Measurements from ENCODE around the gene TTC28.
"Not testable (repeated sequence)": the region's sequence is repeated elsewhere in the genome, so short reads cannot be mapped to it uniquely, and the experiment has no call there.

Gene TTC28

DNA sequence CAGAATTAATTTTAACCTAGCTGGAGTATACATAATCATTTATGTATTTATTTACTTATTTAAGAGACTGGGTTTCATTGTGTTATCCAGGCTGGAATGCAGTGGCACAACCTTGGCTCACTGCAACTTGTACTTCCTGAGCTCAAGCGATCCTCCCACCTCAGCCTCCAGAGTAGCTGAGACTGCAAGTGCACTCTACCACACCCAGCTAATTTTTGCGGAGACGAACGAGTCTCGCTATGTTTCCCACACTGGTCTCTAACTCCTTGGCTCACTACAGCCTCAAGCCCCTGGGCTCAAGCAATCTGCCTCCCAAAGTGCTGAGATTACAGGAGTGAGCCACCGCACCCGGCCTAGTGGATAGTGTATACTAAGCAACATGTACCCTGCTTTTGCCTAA is 1.5 kb downstream of the TTC28 start:
- not testable (repeated sequence) for DNase-seq (ENCODE audit: low read depth in 2 of 2)

DNA sequence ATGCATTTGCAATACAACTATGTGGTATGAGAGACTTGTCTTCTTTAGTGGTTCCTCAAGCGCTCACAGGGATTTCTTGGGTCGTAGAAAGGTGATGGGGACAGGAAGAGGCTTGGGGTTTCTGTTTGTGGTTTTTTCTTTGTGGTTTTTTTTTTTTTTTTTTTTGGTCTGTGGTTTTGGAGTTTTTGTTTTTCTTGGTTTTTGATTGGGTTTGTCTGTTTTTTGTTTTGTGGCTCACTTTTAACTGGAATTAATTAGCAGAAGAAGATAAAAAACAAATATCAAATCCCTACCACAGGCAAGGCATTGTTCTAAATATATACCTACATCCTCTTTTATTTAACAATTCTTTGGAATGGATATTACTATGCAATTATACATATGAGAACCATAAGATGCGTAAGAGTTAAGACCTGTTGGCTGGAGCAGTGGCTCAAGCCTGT is 5.5 kb downstream of the TTC28 start:
- DNase-seq (ENCODE audit: low read depth in 2 of 2): peak in 1 of 2 donors; percentile 19

DNA sequence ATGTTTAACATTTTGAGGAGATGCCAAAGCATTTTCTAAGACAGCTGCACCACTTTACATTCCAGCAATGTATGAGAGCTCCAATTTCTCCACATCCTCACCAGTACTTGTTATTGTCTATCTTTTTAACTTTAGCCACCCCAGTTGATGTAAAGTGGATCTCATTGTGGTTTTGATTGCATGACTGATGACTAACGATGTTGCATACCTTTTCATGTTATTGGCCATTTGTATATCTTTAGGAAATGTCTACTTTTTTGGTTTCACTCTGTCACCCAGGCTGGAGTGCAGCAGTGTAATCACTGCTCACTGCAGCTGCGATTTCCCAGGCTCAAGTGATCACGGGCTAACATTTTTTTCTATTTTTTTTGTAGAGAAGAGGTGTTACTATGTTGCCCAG is 8.9 kb downstream of the TTC28 start:
- no peak for DNase-seq (ENCODE audit: low read depth in 2 of 2)

DNA sequence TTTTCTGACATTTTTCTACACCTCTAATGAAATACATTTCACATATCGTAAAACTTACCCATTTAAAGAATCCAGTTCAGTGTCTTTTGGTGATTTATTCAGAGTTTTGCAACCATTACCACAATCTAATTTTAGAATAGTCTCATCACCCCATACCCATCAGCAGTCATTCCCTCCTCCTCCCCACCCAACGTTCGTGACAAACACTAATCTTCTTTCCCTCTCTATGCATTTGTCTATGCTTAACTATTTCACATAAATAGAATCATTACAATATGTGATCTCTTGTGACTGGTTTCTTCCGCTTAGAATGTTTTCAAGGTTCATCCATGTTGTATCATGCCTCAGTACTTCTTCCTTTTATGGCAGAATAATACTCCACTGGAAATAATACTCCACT is 9.5 kb downstream of the TTC28 start:
- DNase-seq (ENCODE audit: low read depth in 2 of 2): no peak

DNA sequence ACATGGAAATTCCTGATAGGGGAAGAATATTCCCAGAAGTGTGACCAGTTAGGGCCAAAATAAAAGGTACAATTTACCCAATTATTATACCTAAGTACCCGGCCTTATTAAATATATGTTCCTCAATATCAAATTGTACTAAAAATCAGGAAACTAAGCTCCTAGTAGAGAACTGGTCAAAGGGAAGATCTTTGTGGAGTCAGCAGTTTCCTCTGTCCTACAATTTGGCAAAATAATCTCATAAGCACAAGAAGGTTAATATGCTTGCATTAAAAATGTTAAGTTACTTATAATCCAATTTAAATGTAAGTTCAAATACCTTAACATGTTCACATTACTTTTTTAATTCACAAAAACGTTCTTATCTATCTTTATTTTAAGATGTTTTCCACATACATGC is 10.3 kb downstream of the TTC28 start:
- DNase-seq (ENCODE audit: low read depth in 2 of 2): no peak

DNA sequence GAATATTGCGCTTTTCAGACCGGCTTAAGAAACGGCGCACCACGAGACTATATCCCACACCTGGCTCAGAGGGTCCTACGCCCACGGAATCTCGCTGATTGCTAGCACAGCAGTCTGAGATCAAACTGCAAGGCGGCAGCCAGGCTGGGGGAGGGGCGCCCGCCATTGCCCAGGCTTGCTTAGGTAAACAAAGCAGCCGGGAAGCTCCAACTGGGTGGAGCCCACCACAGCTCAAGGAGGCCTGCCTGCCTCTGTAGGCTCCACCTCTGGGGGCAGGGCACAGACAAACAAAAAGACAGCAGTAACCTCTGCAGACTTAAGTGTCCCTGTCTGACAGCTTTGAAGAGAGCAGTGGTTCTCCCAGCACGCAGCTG is 16.1 kb downstream of the TTC28 start:
- DNase-seq (ENCODE audit: low read depth in 2 of 2): not testable (repeated sequence)

DNA sequence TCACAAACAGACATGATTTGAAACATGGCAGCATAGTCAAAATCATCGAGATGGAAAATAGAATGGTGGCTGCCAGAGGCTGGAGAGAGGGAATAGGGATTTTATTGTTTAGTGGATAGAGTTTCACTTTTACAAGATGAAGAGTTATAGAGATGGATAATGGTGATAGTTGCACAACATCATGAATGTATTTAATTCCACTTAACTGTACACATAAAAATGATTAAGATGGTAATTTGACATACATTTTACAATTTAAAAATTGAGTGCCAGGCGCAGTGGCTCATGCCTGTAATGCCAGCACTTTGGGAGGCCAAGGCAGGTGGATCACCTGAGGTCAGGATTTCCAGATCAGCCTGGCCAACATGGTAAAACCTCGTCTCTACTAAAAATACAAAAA is 21.2 kb downstream of the TTC28 start:
- DNase-seq (ENCODE audit: low read depth in 2 of 2): no peak

DNA sequence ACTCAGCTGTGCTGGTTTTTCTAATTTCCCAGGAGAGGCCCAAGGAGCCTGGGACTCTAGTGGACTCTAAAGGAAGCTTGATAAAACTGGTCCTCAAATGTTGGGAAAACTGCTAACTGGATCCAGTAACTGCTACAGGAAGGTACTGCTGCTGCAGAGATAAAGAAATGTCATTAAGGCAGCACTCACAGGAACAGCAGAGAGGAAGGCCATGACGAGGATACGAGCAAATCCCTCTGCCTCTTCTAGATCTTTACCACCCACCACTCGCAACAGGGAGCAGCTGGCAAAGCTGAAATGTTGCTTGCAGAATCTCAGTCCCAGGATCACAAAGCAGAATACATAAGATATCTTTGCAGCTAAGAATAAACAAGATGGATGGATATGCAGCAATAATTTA is 23.5 kb downstream of the TTC28 start:
- no peak for DNase-seq (ENCODE audit: low read depth in 2 of 2)

DNA sequence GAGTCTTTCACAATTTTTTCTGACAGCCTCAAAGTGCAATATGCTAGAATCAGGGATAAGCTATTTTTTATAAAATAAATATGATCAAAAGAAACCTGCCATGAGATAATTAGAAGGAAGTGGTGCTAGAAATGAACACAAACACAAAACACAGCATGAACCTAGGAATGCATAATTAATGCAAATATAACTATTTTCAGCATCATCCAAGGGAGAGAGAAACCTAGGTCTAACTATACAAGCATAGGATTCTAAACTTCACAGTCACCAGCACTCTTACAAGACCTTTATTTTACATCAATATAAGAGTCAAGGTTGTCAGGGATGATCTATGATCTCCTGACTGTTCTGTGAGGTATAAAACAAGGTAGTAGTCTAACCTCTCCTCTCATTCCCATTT is 29.2 kb downstream of the TTC28 start:
- no peak for DNase-seq (ENCODE audit: low read depth in 2 of 2)

DNA sequence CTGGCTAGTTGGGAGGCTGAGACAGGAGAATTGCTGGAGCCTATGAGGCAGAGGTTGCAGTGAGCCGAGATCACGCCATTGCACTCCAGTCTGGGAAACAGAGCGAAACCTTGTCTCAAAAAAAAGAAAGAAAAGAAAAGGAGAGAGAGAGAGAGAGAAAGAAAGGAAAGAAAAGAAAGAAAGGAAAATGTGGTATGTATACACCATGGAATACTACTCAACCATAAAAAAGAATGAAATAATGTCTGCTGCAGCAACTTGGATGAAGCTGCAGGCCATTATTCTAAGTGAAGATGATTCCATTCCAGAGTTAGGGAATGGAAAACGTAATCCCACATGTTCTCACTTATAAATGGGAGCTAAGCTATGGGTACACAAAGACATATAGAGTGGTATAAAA is 30.8 kb downstream of the TTC28 start:
- no peak for DNase-seq (ENCODE audit: low read depth in 2 of 2)

DNA sequence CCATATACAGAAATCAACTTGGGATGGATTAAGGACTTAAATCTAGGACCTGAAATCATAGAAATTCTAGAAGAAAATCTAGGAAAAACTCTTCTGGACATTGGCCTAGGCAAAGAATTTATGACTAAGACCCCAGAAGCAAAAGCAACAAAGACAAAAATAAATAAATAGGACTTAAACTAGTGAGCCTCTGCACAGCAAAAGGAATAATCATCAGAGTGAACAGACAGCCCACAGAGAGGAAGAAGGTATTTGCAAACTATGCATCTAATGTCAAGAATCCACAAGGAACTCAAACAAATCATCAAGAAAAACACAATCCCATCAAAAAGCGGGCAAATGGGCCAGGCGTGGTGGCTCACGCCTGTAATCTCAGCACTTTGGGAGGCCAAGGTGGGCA is 32.4 kb downstream of the TTC28 start:
- no peak for DNase-seq (ENCODE audit: low read depth in 2 of 2)

DNA sequence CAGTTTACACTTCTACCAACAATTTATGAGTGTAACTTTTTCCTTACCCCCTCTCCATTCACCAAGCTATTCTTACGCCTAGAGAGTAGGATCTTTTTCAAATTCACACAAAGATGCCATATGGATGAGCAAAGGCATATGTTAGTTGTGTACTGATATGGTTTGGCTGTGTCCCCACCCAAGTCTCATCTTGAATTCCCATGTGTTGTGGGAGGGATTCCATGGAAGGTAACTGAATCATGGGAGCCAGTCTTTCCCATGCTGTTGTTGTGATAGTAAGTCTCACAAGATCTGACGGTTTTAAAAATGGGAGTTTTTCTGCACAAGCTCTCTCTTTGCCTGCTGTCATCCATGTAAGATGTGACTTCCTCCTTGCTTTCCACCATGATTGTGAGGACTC is 40.3 kb downstream of the TTC28 start:
- DNase-seq (ENCODE audit: low read depth in 2 of 2): no peak

DNA sequence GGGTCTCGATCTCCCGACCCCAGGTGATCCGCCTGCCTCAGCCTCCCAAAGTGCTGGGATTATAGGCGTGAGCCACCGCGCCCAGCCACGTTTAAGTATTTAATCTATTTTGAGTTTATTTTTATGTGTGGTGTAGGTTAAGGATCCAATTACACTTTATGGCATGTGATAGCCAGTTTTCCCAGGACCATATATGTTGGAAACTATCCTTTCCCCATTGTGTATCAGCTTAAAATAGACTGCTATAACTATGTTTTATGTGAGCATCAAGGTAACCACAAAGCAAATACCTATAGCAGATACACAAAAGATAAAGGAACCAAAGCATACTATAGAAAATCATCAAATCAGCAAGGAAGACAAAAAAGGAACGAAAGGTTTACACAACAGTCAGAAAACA is 42.4 kb downstream of the TTC28 start:
- no peak for DNase-seq (ENCODE audit: low read depth in 2 of 2)

DNA sequence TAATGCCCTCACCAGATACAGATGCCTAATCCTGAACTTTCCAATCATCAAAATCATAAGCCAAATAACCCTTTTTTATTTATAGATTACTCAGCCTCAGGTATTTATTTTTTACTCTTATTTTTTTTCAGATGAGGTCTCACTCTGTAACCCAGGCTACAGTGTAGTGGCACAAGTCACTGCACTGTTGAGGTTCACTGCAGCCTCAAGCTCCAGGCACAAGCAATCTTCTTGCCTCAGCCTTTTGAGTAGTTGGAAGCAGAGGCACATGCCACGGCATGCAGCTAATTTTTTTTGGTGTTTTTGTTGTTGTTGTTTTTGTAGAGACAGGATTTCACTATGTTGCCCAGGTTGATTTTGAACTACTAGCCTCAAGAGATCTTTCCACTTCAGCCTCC is 49.5 kb downstream of the TTC28 start:
- no peak for DNase-seq (ENCODE audit: low read depth in 2 of 2)

DNA sequence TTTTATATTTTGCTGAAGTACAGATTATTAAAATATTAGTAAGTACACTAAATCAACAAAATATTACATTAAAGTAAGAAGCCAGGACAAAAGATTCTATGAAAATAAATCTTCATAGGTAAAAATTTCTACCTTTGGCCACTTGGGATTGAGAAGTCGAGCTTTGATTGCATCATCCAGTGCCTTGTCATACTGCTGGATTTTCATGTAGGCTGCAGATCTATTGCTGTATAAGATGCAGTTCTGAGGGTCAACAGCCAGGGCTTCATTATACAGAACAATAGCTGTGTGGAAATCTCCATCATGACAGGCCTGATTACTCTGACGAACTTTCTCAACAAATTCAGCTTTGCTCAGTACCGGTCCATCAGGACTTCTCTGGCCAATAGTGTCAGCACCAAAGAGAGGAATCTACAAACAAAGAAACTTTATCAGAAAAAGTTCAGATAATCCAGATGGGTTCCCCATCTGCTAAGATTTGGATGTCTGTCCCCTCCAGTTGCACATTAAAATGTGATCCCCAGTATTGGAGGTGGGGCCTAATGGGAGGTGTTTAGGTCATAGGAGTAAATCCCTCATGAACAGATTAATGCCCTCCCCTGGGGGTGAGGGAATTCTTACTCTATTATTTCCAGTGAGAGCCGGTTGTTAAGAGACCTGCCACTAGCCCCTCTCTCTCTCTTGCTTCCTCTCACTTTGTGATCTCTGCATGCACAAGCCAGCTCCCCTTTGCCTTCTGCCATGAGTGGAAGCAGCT is 50.0 kb downstream of the TTC28 start:
- DNase-seq (ENCODE audit: low read depth in 2 of 2): no peak

DNA sequence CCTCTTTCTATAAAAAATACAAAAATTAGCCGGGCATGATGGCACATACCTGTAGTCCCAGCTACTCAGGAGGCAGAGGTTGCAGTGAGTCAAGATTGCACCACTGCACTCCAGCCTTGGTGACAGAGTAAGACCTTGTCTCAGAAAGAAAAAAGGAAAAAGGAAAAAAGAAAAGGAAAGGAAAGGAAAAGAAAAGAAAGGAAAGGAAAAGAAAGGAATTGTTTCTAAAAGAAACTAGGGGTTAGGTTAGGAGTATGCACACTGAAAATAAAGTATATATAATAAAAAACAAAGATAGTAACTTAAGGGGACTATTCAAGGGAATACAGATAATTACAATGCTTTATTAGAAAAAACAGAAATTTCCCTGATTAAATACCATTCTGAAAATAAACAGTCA is 50.9 kb downstream of the TTC28 start:
- DNase-seq (ENCODE audit: low read depth in 2 of 2): no peak

DNA sequence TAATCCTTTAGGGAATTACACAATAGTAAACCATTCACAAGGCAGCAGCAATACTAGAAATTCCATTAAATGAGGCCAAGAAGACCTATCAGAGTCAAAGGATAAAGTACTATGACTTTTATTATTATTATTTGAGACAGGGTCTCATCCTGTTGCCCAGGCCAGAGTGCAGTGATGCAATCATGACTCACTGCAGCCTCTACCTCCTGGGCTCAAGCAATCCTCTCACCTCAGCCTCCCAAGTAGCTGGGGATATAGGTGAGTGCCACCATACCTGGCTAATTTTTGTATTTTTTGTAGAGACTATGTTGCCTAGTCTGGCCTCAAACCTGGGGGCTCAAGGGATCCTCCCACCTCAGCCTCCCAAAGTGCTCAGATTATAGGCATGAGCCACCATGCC is 51.8 kb downstream of the TTC28 start:
- no peak for DNase-seq (ENCODE audit: low read depth in 2 of 2)

DNA sequence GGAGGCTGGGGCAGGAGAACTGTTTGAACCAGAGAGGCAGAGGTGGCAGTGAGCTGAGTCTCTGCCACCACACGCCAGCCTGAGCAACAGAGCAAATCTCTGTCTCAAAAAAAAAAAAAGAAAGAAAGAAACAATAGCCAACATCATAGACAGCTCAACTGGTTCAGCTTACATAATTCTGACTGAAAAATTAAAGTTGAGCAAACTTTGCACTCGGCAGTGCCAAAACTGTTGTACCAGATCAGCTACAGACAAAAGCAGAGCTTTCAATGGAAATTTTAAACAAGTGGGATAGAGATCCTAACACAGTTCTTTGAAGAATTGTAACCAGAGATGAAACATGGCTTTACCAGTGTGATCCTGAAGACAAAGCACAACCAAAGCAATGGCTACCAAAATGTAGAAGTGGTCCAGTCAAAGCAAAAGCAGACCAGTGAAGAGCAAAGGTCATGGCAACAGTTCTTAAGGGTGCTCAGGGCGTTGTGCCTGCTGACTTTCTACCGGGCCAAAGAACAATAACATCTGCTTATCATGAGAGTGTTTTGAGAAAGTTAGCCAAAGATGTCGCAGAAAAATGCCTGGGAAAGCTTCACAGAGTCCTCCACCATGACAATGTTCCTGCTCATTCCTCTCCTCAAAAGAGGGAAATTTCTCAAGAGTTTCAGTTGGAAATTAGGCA is 59.3 kb downstream of the TTC28 start:
- DNase-seq (ENCODE audit: low read depth in 2 of 2): no peak

DNA sequence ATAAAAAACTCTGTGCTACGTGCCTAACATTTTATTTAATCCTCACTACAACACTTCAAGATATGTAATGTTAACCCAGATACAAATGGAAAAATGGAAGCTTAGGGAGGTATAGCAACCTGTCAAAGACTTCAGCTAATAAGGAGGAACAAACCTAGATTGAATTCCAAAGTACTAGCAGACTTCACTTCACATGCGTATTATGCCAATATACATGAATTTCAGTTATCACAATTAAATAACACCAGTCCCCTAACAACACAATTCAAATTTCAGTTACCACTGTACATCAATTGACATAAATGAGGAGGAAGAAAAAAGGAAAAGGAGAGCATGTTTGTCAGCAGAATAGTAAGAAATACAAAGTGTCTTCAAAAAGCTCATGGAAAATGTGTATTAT is 60.4 kb downstream of the TTC28 start:
- DNase-seq (ENCODE audit: low read depth in 2 of 2): no peak

DNA sequence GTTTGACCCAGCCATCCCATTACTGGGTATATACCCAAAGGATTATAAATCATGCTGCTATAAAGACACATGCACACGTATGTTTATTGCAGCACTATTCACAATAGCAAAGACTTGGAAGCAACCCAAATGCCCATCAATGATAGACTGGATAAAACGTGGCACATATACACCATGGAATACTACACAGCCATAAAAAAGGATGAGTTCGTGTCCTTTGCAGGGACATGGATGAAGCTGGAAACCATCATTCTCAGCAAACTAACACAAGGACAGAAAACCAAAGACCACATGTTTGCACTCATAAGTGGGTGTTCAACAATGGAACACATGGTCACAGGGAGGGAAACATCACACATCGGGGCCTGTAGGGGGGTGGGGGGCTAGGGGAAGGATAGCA is 64.2 kb downstream of the TTC28 start:
- not testable (repeated sequence) for DNase-seq (ENCODE audit: low read depth in 2 of 2)

DNA sequence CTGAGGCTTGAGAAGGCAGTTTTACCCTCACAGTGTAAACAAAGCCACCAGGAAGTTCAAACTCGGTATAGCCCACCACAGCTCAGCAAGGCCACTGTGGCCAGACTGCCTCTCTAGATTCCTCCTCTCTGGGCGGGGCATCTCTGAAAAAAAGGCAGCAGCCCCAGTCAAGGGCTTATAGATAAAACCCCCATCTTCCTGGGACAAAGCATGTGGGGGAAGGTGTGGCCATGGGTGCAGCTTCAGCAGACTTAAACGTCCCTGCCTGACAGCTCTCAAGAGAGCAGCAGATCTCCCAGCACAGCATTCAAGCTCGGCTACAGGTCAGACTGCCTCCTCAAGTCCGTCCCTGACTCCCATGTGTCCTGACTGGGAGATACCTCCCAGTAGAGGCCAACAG is 69.7 kb downstream of the TTC28 start:
- DNase-seq (ENCODE audit: low read depth in 2 of 2): no peak

DNA sequence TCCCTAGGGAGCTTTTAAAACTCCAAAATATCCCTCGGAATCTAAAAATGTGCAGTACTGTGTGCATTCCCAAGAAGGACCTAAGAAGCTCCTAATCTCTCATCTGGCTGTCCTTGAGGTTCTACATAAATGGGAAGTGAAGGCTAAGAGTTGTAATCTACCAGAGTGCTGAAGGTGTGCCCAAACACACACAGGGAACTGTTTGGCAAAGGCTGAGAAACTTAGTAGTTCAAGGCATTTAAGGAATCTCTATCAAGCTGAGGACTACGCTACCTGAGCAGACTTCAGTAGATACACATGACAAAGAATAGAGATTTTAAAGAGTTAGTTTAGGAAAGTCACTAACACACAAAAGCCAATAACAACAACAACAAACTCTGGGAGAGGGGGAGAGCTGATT is 71.1 kb downstream of the TTC28 start:
- no peak for DNase-seq (ENCODE audit: low read depth in 2 of 2)

DNA sequence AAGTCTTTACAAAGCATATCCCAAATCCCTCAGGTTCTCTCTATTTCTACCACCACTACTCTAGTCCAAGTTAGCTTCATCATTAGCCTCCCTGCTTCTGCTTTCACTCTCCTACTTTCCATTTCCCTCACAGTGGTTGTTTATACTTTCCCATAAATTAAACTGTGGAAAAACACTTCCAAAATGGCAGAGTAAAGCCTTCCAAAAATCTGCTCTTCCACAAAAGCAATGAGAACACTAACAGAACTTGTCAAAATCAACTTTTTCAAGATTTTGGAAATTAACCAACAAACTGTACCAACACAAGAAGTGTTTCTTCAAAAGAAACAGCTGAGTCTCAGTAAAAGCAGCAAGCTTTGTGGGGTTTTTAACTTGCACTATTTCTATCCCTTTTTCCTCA is 71.8 kb downstream of the TTC28 start:
- DNase-seq (ENCODE audit: low read depth in 2 of 2): no peak

All from activated CD8-positive, alpha-beta memory T cell treated with anti-CD3 and anti-CD28 coated beads for 4 hours (primary cell).